Upper lobe of left lung (tissue), 4 donors: Measurements from ENCODE around the gene KLF3.

Source experiments
- EP300 ChIP-seq, 4 donors: sonication (generic); formaldehyde crosslinking; IDR thresholded peaks; one replicate each; pipeline ENCODE4 v1.5.1; 2017; ENCODE audit warnings: antibody characterized with exemption in 4 of 4, control low read depth in 2 of 4
- POLR2A ChIP-seq, 4 donors: fragments of 450-650 bp; IDR thresholded peaks; one replicate each; pipeline ENCODE4 v1.5.1; 2016 to 2017; ENCODE audit warnings: antibody characterized with exemption in 4 of 4, mild to moderate bottlenecking in 2 of 4
- POLR2AphosphoS5 ChIP-seq, 2 donors: sonication (generic); formaldehyde crosslinking; IDR thresholded peaks; one replicate each; pipeline ENCODE4 v1.5.1; 2017; ENCODE audit warnings: antibody characterized with exemption in 2 of 2
- TF ChIP-seq, protein P1 (sequence below), 6 experiments: fragments of 450-650 bp in 4 of 6; fragments of 200-600 bp in 2 of 6; sonication (generic) in 2 of 6; IDR thresholded peaks; one replicate each; pipeline ENCODE4 v1.5.1; 2016 to 2019; ENCODE audit warnings: antibody characterized with exemption in 6 of 6

DNA sequence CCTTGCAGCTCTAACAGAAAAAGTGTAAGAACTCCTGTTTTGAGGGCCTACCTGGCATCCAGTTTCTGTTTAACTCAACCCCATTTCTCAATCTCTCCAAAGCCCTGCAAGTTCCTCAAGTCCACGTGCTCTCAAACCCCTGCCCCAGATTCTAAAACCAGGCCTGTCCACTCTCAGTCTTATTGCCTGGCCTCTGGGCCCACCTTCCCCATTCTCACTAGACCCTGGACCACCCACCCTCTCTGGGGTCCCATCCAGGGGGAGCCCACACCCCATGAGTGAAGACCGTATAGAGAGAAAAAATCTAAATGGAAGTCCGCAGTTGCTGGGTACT lies 60.4 kb downstream of the KLF3 start:
- TF ChIP-seq, protein P1, sequence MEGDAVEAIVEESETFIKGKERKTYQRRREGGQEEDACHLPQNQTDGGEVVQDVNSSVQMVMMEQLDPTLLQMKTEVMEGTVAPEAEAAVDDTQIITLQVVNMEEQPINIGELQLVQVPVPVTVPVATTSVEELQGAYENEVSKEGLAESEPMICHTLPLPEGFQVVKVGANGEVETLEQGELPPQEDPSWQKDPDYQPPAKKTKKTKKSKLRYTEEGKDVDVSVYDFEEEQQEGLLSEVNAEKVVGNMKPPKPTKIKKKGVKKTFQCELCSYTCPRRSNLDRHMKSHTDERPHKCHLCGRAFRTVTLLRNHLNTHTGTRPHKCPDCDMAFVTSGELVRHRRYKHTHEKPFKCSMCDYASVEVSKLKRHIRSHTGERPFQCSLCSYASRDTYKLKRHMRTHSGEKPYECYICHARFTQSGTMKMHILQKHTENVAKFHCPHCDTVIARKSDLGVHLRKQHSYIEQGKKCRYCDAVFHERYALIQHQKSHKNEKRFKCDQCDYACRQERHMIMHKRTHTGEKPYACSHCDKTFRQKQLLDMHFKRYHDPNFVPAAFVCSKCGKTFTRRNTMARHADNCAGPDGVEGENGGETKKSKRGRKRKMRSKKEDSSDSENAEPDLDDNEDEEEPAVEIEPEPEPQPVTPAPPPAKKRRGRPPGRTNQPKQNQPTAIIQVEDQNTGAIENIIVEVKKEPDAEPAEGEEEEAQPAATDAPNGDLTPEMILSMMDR (IDR thresholded peaks at IDR 0.05), result no peak
- TF ChIP-seq POLR2AphosphoS5 (IDR thresholded peaks at IDR 0.05) (no peak), POLR2A (IDR thresholded peaks at IDR 0.05) (no peak), EP300 (IDR thresholded peaks at IDR 0.05) (no peak)
